ENCODE measurements around the gene PLCB1. TPM values are rescaled to one million over a fixed set of nuclear protein-coding genes. Genes with fewer than 3 reads are reported as not detected.

PLCB1 gene
- total RNA-seq, 1 experiment from 2014 or later, result not detected

- no TSS peak for BruUV-seq (replicated peaks)
These were observed 116.0 kb downstream of the PLCB1 start for GRCh38 chr20:8248051-8248450.

GRCh38 chr20:8249634-8250033, 117.6 kb downstream of the PLCB1 start:
- no peaks in the 10 kb centered on the region for H3F3A ChIP-seq (ENCODE audit: insufficient read depth, low read depth)
- H3K79me2 ChIP-seq (ENCODE audit: low read depth), result no peaks in the 10 kb centered on the region
- H3K4me1 ChIP-seq (replicated peaks; ENCODE audit: insufficient read depth), result no peaks in the 10 kb centered on the region
- no peaks in the 10 kb centered on the region for H3K9me2 ChIP-seq (ENCODE audit: insufficient read depth)
- TF ChIP-seq EZH2 (IDR thresholded peaks at IDR 0.05; ENCODE audit: low read depth), result no peak
- no peak for TF ChIP-seq CTCF (conservative IDR thresholded peaks at IDR 0.05)
- no TSS peak for BruUV-seq (replicated peaks)
- intact Hi-C loops (cut with micrococcal nuclease; ENCODE audit: unreplicated experiment), result no loop called here
- no peaks in the 10 kb centered on the region for H3K9me3 ChIP-seq (ENCODE audit: insufficient read depth, low read depth)
- ChIA-PET CTCF (no interaction called here), POLR2A (ENCODE audit: unreplicated experiment) (no interaction called here)
- H3K36me3 ChIP-seq (ENCODE audit: low read depth), result no peaks in the 10 kb centered on the region
- no peaks in the 10 kb centered on the region for H3K27me3 ChIP-seq (ENCODE audit: insufficient read depth, low read depth)
- no peaks in the 10 kb centered on the region; the same call in 1 of the 2 replicates for H4K20me1 ChIP-seq (ENCODE audit: insufficient read depth)
- no peak overlapping the region for H2AFZ ChIP-seq
- DNase-seq, result no peak
- H3K27ac ChIP-seq, result no peak overlapping the region
- H3K4me2 ChIP-seq, result no peak overlapping the region
- H3K4me3 ChIP-seq, result no peak overlapping the region

More at GRCh38 chr20:8248051-8248450, 116.0 kb downstream of the PLCB1 start:
- no peak overlapping the region for H2AFZ ChIP-seq
- H3K9me3 ChIP-seq (ENCODE audit: insufficient read depth, low read depth), result no peaks in the 10 kb centered on the region
- H3K27ac ChIP-seq, result no peak overlapping the region
- no peaks in the 10 kb centered on the region for H3K36me3 ChIP-seq (ENCODE audit: low read depth)
- H3F3A ChIP-seq (ENCODE audit: insufficient read depth, low read depth), result no peaks in the 10 kb centered on the region
- no peak overlapping the region for H3K4me3 ChIP-seq
- no peak overlapping the region for H3K4me2 ChIP-seq
- CTCF ChIA-PET, result no interaction called here
- no peak for DNase-seq
- POLR2A ChIA-PET (ENCODE audit: unreplicated experiment), result no interaction called here
- no peak for TF ChIP-seq CTCF (conservative IDR thresholded peaks at IDR 0.05)
- no peak for TF ChIP-seq EZH2 (IDR thresholded peaks at IDR 0.05; ENCODE audit: low read depth)
- H3K27me3 ChIP-seq (ENCODE audit: insufficient read depth, low read depth), result no peaks in the 10 kb centered on the region
- H3K79me2 ChIP-seq (ENCODE audit: low read depth), result no peaks in the 10 kb centered on the region
- no peaks in the 10 kb centered on the region for H3K9me2 ChIP-seq (ENCODE audit: insufficient read depth)
- intact Hi-C loops (cut with micrococcal nuclease; ENCODE audit: unreplicated experiment), result no loop called here
- no peaks in the 10 kb centered on the region for H4K20me1 ChIP-seq (ENCODE audit: insufficient read depth)
- H3K4me1 ChIP-seq (replicated peaks; ENCODE audit: insufficient read depth), result no peaks in the 10 kb centered on the region

- BruUV-seq (replicated peaks), result no TSS peak
- Histone ChIP-seq H4K20me1 (ENCODE audit: insufficient read depth) (no peaks in the 10 kb centered on the region; the same call in none of the 2 replicates), H3K4me3 (no peak overlapping the region), H3F3A (ENCODE audit: insufficient read depth, low read depth) (no peaks in the 10 kb centered on the region), H3K4me1 (replicated peaks; ENCODE audit: insufficient read depth) (no peaks in the 10 kb centered on the region), H3K4me2 (no peak overlapping the region), H3K9me3 (ENCODE audit: insufficient read depth, low read depth) (no peaks in the 10 kb centered on the region), H3K79me2 (ENCODE audit: low read depth) (no peaks in the 10 kb centered on the region), H3K27me3 (ENCODE audit: insufficient read depth, low read depth) (no peaks in the 10 kb centered on the region), H3K36me3 (ENCODE audit: low read depth) (no peaks in the 10 kb centered on the region), H3K27ac (no peak overlapping the region), H3K9me2 (ENCODE audit: insufficient read depth) (no peaks in the 10 kb centered on the region), H2AFZ (no peak overlapping the region)
- ChIA-PET CTCF (no interaction called here), POLR2A (ENCODE audit: unreplicated experiment) (no interaction called here)
- intact Hi-C loops (cut with micrococcal nuclease; ENCODE audit: unreplicated experiment), result no loop called here
- DNase-seq, result no peak
- TF ChIP-seq CTCF (conservative IDR thresholded peaks at IDR 0.05) (no peak), EZH2 (IDR thresholded peaks at IDR 0.05; ENCODE audit: low read depth) (no peak)
These were observed 118.6 kb downstream of the PLCB1 start for GRCh38 chr20:8250539-8251200.

Data from PC-9 (cell line).